Smooth muscle cell of trachea (primary cell): ENCODE measurements around the gene GREM2. TPM values are rescaled to one million over a fixed set of nuclear protein-coding genes. Genes with fewer than 3 reads are reported as not detected.

Experiments
- total RNA-seq: library from RNA; depleted of rRNA; stranded (reverse); fragments of >200 nt; gene quantifications from 2 replicates; pipeline ENCODE4 v1.2.1, GENCODE V29; 2014

The GREM2 gene
- total RNA-seq, result 5.5 and 7.7 TPM in 2 replicates

GRCh38 chr1:240611619-240612480, at the start of gene GREM2:
GREM2 (minus strand) TSS chr1:240612155; CDS start chr1:240493475, 118,680 bp downstream.

